Panc1 (cell line): ENCODE data around the gene RS1. TPM values are rescaled to one million over a fixed set of nuclear protein-coding genes. Genes with fewer than 3 reads are reported as not detected.
A peak's percentile ranks its signal among the peaks of the same experiment; 100 is the strongest.

Experiments
- ATAC-seq: fragments of 200-7000 bp; cut with Tn5 transposase; 2 replicates; pipeline ENCODE4 v1.9.1; 2020; ENCODE audit warnings: mild to moderate bottlenecking, moderate library complexity
- BruUV-seq: library from RNA; stranded (reverse); fragments of 400-500 nt; replicated peaks from 2 replicates; lab custom pipeline; 2021; lab: Mats Ljungman, UMichigan
- CTCF ChIA-PET: fragments of 300-600 bp; sonication (Branson Sonifier 250); formaldehyde crosslinking; loops from one replicate; lab custom pipeline; 2022; ENCODE audit warnings: antibody characterized with exemption; lab: Charles Lee
- POLR2A ChIA-PET: fragments of 300-600 bp; sonication (Branson Sonifier 250); formaldehyde crosslinking; loops from one replicate; lab custom pipeline; 2022; ENCODE audit warnings: antibody characterized with exemption; lab: Charles Lee
- DNase-seq: peaks from one replicate; pipeline ENCODE4 v3.0.0-alpha.2; 2010; ENCODE audit warnings: low read depth, low spot score
- H3K27ac ChIP-seq: 2 replicates; pipeline ENCODE4 v1.5.1; 2011; ENCODE audit warnings: mild to moderate bottlenecking, low read length, inconsistent platforms
- H3K27me3 ChIP-seq: fragments of 200-500 bp; sonication (Bioruptor generic); 2 replicates; pipeline ENCODE4 v1.6.0; 2014; ENCODE audit warnings: low read length, inconsistent platforms; ENCODE audit not compliant: control insufficient read depth, insufficient read depth
- H3K36me3 ChIP-seq: fragments of 200-500 bp; sonication (Bioruptor generic); 2 replicates; pipeline ENCODE4 v1.5.1; 2014; ENCODE audit warnings: inconsistent platforms, mild to moderate bottlenecking, low read length, moderate library complexity; ENCODE audit not compliant: control insufficient read depth, insufficient read depth
- H3K4me1 ChIP-seq: 2 replicates; pipeline ENCODE4 v1.5.1; 2011; ENCODE audit warnings: inconsistent platforms, mild to moderate bottlenecking, low read length, moderate library complexity; ENCODE audit not compliant: control insufficient read depth, insufficient read depth
- H3K4me3 ChIP-seq, 2 experiments: 2 replicates each; pipeline ENCODE4 v1.5.1; 2011 to 2012; ENCODE audit warnings: low read depth in 2 of 2, low read length in 2 of 2, mild to moderate bottlenecking in 2 of 2, inconsistent platforms in 1 of 2, moderate library complexity in 1 of 2
- H3K9me3 ChIP-seq: fragments of 200-500 bp; sonication (Bioruptor generic); 2 replicates; pipeline ENCODE4 v1.5.1; 2014; ENCODE audit warnings: low read depth, mild to moderate bottlenecking, inconsistent platforms, low read length, moderate library complexity; ENCODE audit not compliant: control insufficient read depth, insufficient read depth
- POLR2AphosphoS5 ChIP-seq: IDR thresholded peaks from 2 replicates; pipeline ENCODE4 v1.6.1; 2012; ENCODE audit warnings: mild to moderate bottlenecking, low read depth, low read length, moderate library complexity
- SIN3A ChIP-seq: IDR thresholded peaks from 2 replicates; pipeline ENCODE4 v1.6.1; 2012; ENCODE audit warnings: low read depth, mild to moderate bottlenecking, low read length, moderate library complexity, borderline replicate concordance; ENCODE audit not compliant: insufficient read depth
- TCF7L2 ChIP-seq: IDR thresholded peaks from 2 replicates; pipeline ENCODE4 v1.6.1; 2011; ENCODE audit warnings: mild to moderate bottlenecking, low read depth, low read length, inconsistent platforms
- in situ Hi-C: cut with HindIII; loops from 2 replicates; pipeline ENCODE4 v1.10.0; 2016; ENCODE audit warnings: low sequenced_read_pairs, low pct_unique_long_range_greater_than_20kb
- intact Hi-C: fragments of 100-400 bp; cut with micrococcal nuclease; formaldehyde crosslinking; loops from one replicate; pipeline ENCODE4 v1.10.0; 2022; ENCODE audit not compliant: unreplicated experiment
- total RNA-seq: library from RNA; stranded (reverse); gene quantifications from one replicate; pipeline ENCODE4 v1.2.1, GENCODE V29; 2021; ENCODE audit not compliant: unreplicated experiment
- TF ChIP-seq, protein P1 (sequence below): fragments of 450-650 bp; IDR thresholded peaks from 2 replicates; pipeline ENCODE4 v1.5.1; 2017; ENCODE audit warnings: mild to moderate bottlenecking
- TF ChIP-seq, protein P2 (sequence below), 2 experiments: IDR thresholded peaks; 2 replicates each; pipeline ENCODE4 v1.6.1; 2011 to 2012; ENCODE audit warnings: low read depth in 2 of 2, control low read depth in 1 of 2, low read length in 1 of 2, mild to moderate bottlenecking in 1 of 2, moderate library complexity in 1 of 2; ENCODE audit not compliant: insufficient read depth in 1 of 2

RS1 gene
- total RNA-seq, 1 experiment from 2014 or later, result not detected

DNA sequence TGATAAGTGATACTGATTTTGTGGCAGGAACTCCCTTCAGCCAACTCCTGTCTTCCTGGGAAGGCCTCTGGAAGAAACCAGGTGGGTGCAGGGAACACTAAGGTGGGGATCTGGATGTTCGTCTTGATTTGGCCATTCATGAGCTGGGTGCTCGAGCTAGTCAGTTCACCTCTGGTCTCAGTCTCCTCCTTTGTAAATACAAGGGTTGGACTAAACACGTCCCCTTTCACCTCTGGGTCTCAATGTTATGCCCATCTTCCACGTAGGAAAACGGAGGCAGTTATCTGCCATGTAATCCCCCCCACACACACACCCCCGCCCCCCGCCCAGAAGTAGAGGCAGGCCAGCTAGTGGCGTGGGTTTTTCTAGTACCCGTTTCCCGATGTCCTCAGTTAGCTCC lies 4.1 kb upstream of the RS1 start:
- CTCF ChIA-PET, result no interaction called here
- ATAC-seq, result no peak

DNA sequence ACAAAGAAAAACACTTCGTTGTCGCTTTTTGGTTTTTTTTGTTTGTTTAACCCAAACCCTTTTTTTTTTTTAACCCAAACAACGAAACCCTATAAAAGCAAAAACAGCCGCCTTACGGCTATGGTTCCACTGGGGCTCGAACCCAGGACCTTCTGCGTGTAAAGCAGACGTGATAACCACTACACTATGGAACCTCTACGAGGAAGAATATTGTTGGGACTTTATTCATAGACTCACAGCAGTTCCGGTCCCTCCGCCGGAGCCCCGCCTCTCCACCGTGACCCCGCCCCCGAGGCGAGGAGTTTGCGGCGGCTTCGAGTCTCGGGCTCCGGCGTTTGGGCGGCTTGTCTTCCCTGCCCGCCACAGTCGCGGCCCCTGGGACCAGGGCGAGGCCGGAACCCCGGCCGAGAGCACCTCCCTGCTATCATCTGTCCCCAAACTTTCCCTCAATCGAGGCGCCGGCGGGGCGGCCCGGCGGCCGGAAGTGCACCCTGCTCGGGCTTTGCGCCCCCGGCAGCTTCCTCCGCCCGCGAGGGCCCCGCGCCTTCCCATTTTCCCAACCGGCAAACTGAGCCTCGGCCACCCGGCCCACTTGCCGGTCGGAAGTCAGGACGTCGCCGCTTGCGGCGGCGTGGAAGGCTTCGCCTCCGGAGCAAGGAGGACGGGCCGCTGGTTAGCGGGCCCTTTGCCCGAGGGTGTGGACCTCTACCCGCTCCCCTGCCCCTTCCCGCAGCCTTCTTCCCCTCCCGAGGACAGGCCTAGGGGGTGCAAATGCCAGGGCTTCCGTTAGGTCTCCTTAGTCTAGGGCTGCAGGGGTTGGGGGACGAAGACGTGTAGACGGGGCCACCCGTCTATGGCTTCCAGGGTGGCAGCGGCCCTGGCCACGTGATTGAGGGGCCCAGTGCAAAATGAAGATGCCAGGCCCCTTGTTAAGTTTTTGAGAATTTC lies 3.2 kb upstream of the RS1 start:
- ChIA-PET CTCF (no interaction called here), POLR2A (no interaction called here)
- DNase-seq (peak; percentile 39), ATAC-seq (peak; percentile 90)
- intact Hi-C loops, result no loop called here
- Histone ChIP-seq H3K27ac (peak overlapping the region; percentile 59), H3K4me3 (peak overlapping the region; percentile 52 to 60), H3K36me3 (no peaks in the 10 kb centered on the region), H3K27me3 (no peaks in the 10 kb centered on the region), H3K4me1 (no peaks in the 10 kb centered on the region), H3K9me3 (no peaks in the 10 kb centered on the region)
- BruUV-seq, result no TSS peak
- TF ChIP-seq, protein P1, sequence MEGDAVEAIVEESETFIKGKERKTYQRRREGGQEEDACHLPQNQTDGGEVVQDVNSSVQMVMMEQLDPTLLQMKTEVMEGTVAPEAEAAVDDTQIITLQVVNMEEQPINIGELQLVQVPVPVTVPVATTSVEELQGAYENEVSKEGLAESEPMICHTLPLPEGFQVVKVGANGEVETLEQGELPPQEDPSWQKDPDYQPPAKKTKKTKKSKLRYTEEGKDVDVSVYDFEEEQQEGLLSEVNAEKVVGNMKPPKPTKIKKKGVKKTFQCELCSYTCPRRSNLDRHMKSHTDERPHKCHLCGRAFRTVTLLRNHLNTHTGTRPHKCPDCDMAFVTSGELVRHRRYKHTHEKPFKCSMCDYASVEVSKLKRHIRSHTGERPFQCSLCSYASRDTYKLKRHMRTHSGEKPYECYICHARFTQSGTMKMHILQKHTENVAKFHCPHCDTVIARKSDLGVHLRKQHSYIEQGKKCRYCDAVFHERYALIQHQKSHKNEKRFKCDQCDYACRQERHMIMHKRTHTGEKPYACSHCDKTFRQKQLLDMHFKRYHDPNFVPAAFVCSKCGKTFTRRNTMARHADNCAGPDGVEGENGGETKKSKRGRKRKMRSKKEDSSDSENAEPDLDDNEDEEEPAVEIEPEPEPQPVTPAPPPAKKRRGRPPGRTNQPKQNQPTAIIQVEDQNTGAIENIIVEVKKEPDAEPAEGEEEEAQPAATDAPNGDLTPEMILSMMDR, result no peak
- no peak for TF ChIP-seq SIN3A
- no peak for TF ChIP-seq TCF7L2
- TF ChIP-seq, protein P2, sequence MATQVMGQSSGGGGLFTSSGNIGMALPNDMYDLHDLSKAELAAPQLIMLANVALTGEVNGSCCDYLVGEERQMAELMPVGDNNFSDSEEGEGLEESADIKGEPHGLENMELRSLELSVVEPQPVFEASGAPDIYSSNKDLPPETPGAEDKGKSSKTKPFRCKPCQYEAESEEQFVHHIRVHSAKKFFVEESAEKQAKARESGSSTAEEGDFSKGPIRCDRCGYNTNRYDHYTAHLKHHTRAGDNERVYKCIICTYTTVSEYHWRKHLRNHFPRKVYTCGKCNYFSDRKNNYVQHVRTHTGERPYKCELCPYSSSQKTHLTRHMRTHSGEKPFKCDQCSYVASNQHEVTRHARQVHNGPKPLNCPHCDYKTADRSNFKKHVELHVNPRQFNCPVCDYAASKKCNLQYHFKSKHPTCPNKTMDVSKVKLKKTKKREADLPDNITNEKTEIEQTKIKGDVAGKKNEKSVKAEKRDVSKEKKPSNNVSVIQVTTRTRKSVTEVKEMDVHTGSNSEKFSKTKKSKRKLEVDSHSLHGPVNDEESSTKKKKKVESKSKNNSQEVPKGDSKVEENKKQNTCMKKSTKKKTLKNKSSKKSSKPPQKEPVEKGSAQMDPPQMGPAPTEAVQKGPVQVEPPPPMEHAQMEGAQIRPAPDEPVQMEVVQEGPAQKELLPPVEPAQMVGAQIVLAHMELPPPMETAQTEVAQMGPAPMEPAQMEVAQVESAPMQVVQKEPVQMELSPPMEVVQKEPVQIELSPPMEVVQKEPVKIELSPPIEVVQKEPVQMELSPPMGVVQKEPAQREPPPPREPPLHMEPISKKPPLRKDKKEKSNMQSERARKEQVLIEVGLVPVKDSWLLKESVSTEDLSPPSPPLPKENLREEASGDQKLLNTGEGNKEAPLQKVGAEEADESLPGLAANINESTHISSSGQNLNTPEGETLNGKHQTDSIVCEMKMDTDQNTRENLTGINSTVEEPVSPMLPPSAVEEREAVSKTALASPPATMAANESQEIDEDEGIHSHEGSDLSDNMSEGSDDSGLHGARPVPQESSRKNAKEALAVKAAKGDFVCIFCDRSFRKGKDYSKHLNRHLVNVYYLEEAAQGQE (IDR thresholded peaks at IDR 0.05; ENCODE audit: insufficient read depth in 1 of 2, low read depth in 2 of 2, low read length in 1 of 2), result no peak
- no peak for TF ChIP-seq POLR2AphosphoS5
- in situ Hi-C loops, result no loop called here

More for the DNA sequence above, 4.1 kb upstream of the RS1 start:
- TF ChIP-seq POLR2AphosphoS5 (no peak), SIN3A (no peak), TCF7L2 (no peak)
- TF ChIP-seq, protein P1, result no peak
- TF ChIP-seq, protein P2 (IDR thresholded peaks at IDR 0.05; ENCODE audit: insufficient read depth in 1 of 2, low read depth in 2 of 2, low read length in 1 of 2), result no peak
- in situ Hi-C loops (no loop called here), intact Hi-C loops (no loop called here)
- Histone ChIP-seq H3K9me3 (no peaks in the 10 kb centered on the region), H3K36me3 (no peaks in the 10 kb centered on the region), H3K27me3 (no peaks in the 10 kb centered on the region), H3K4me1 (no peaks in the 10 kb centered on the region), H3K27ac (no peak overlapping the region), H3K4me3 (no peak overlapping the region)
- POLR2A ChIA-PET, result interaction anchor here (0.6 kb wide), 1 partner anchor 338 kb away, joined by 3 read pairs; no protein-coding TSS in a partner anchor
- DNase-seq, result no peak
- BruUV-seq, result no TSS peak
